Stimulated activated CD4-positive, alpha-beta T cell treated with anti-CD3 and anti-CD28 coated beads, Interleukin-15, amount 100 ng/mL, for 1 hour (primary cell): ENCODE measurements around the gene SMYD1.

Experiments
- DNase-seq, 2 donors: peaks; one replicate each; pipeline ENCODE4 v3.0.0-alpha.2; 2020; ENCODE audit warnings: low read depth in 1 of 2, low spot score in 1 of 2

SMYD1 gene

DNA sequence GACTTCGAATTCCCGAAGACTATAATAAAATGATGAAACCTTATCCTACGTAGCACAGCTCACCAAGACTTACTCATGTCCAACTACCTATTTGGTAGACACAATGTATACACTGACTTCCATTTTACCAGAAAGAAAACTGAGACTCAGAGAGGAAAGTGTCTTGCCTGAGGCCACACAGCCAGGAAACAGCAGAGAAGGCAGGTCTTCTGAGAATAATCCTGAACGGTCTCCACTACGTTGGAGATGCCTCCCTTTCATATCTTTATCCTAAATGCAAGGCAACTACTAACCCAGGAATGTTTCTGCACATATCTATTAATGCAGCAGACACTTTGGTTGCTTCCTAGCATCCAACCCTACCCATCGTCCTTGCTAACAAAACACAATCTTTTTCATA is 72.2 kb downstream of the SMYD1 start:
- DNase-seq = no peak

DNA sequence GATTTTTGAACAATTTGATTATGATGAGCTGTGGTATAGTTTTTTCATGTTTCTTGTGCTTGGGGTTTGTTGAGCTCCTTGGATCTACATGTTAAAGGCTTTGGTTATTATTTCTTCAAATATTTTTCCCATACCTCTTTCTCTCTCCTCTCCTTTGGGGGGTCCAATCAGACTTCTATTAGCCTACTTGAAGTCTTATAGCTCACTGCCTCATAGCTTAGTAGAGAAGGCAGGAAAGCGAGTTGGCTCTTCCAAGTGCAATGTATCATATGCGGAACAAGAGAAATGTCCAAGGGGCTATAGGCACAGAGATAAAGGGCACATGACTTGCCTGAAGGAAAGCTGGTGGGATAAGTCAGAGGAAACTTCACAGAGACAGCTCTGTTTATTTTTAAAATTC is 74.3 kb downstream of the SMYD1 start:
- DNase-seq = no peak

DNA sequence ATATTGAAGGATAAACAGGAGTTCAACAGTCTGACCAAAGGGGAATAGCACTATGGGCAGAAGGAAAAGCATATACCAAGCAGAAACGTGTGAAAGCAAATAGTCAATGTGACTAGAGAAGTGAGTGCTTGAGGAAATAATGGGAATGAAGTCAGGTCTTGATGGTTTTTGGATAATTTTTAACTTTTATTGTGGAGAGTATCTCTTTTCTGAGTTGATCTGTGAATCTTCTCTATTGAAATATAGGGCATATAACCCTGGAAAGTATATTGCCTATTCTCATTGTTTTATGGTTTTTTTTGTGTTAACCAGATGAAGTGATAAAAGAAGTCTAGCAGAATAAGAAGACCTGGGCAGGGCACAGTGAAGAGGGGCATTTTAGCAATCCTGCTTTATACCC is 76.6 kb downstream of the SMYD1 start:
- DNase-seq = no peak

DNA sequence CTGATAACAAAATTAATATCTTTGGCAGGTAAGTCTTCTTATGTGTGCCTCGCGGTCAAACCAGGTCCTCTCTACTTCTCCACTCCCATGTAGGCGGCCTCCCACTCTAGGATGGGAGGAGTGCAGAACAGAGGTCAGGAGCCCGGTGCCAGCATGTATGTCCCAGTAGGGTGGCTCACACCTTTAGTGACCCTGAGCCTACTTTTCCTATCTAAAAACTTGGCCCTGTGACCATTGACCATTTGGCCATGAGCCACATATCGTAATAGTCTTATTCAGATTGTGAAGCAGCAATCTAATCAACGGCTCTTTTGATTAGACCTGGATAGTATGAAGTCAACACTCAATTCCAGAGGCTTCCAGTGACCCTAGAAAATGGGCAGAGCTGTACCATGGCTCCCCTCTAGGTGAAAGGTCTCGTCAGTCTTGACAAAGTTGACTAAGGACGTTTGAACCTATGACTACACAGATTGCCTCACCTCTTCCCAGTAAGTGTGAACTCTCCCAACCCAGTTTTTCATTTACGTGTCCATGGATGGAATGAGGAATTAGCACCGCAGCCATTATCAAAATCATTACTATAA is 77.4 kb downstream of the SMYD1 start:
- no peak for DNase-seq

DNA sequence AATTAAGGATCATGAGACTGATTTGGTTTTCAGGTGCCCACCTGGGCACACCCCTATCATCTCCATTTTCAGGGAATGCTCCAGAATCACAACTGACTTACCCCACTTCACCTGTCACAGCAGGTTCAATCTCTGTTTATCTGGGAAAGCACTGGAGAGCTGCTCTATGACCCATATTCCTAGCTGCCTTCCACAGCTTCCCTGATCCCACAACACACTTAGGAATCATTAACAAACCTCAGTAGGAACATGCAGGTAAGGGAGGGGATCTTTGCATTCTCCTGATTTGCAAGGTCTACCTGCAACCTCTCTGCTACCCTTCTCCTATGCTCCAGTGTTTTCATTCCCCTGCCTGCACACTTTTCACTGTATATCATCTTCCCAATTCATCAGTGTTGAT is 79.0 kb downstream of the SMYD1 start:
- no peak for DNase-seq

DNA sequence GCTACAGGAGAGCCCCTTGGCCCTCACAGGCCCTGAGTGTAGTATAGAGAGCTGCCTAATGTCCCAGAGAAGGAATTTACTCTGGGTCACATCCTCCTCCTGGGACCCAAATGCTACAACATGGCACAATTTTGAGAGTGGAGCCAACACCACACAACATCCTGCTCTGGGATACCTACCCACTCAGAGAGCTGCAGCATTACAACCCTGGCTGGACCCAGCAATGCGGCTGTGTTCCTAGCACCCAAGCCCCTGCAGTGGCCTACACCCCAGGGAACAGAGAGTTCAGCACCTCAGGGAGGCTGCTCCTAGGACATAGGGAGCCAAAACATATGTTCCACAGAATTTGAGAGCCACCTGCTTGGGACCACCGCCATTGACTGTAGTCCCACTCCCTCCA is 79.5 kb downstream of the SMYD1 start:
- no peak for DNase-seq

DNA sequence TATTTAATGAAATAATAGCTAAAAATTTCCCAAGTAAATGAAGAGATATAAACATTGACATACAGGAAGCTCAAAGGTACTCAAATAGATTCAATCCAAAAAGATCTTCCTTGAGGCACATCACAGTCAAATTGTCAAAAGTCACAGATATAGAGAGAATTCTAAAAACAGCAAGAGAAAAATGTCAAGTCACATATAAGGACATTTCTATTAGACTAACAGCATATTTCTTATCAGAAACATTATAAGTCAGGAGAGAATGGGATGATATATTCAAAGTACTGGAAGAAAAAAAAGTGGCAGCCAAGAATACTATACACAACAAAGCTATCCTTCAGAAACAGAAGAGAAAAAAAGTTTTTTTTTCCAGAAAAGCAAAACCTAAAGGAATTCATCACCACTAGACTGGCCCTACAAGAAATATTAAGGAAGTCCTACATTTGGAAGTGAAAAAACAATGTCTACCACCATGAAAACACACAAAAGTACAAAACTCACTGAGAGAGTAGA is 81.4 kb downstream of the SMYD1 start:
- DNase-seq = no peak

DNA sequence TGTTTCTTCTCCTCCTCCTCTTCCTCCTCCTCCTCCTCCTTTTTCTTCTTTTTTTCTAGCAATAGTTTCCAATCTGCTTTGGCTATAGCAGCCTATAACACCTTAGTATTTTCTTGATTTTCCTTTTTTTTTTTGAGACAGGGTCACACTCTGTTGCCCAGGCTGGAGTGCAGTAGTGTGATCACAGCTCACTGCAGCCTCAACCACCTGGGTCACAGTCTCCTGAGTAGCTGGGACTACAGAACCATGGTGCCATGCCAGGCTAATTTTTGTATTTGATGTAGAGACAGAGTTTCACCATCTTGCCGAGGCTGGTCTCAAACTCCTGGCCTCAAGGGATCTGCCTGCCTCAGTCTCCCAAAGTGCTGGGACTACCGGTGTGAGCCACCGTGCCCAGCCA is 91.9 kb downstream of the SMYD1 start:
- DNase-seq = no peak

DNA sequence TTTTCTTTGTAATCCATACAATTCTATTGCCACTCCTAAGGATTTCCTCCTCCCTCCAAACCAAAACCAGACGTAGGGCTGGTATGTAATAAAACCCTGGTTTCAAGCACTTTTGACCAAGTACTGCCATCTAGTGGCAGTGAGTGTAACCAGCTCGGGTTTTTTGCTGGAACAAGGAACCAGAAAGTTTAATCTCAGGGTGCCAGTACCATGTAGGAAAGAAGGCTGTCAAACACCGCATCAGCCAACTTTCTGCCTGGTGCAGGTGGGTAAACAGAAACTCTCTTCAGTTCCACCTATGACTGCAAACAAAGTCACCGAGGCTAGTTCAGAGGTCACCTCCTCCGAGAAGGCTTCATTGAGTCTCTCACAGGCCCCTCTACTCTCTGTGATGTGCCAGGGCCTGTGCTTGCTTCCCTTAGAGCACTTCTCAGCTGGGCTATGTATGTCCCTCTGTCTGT is 92.4 kb downstream of the SMYD1 start:
- peak in 1 of 2 donors; percentile 12 for DNase-seq

DNA sequence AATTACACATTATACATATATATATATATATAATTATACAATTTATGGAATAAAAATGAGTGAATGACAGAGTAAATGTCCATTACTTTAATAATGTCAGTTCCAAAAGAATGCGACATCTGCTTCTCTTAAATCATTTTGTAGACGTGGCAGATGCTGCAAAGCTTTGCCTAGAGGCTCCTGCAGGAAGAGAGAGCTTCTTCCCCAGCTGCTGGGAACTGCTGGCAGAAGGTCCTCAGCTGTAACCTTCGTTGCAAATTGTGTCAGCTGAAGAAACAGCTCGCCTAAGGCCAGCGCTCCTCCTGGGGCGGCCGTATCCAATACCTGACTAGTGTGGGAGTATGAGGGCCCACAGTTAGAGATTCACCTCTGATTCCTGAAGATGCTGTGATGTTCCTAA is 92.9 kb downstream of the SMYD1 start:
- no peak for DNase-seq

DNA sequence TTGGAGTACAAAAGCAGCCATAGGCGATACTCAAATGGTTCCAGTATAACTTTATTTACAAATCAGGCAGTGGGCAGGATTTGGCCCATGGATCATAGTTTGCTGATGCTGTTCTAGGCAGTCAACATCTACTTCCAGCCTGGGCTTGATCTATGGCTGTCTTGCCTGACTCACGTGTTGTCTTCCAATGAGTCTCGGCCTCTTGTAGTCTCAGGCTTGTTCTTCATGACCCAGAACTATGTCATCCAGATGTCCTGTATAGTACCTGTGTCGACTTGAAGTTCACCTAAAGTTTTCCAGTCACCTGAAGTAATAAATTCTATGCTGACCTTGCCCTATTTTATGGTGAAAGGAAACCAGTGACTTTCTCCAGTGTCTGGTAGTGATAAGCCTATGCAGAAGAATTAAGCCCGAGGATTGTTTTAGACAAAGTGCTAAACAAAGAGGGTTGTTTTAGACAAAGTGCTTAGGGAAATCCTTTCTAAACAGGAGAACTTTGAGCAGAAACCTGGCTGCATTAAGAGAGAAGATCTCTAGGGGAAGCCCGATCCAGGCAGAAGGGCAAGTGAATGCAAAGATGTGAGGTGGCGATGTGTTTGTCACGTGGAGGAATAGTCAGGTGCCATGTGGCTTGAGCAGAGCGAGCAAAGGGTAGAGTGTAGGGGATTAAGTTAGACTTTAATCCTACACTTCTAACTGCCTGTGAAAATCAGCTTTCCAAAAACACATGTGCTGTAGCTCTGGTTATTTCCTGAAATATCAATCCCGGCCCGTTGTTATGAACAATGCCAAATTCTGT is 94.0 kb downstream of the SMYD1 start:
- no peak for DNase-seq
